HG03460 (cell line): Measurements from ENCODE around the gene XPO4.
"Not testable (repeated sequence)": the region's sequence is repeated elsewhere in the genome, so short reads cannot be mapped to it uniquely, and the experiment has no call there.

Experiments
- ATAC-seq: cut with Tn5 transposase; IDR thresholded peaks from one replicate; pipeline ENCODE4 v1.9.1; 2021; ENCODE audit not compliant: unreplicated experiment

Gene XPO4

GRCh38 chr13:20891768-20892167 lies 10.8 kb downstream of the XPO4 start:
- no peak for ATAC-seq

- no peak for ATAC-seq
Measured at GRCh38 chr13:20891034-20891433, 11.5 kb downstream of the XPO4 start.

GRCh38 chr13:20890540-20890939 lies 12.0 kb downstream of the XPO4 start:
- ATAC-seq, result not testable (repeated sequence)

- no peak for ATAC-seq
Measured at GRCh38 chr13:20882206-20882605, 20.3 kb downstream of the XPO4 start.

GRCh38 chr13:20877902-20878301 lies 24.6 kb downstream of the XPO4 start:
- ATAC-seq, result no peak

- ATAC-seq, result not testable (repeated sequence)
Measured at GRCh38 chr13:20876802-20877201, 25.7 kb downstream of the XPO4 start.

GRCh38 chr13:20874439-20874838 lies 28.1 kb downstream of the XPO4 start:
- ATAC-seq, result not testable (repeated sequence)

- no peak for ATAC-seq
Measured at GRCh38 chr13:20873348-20873747, 29.2 kb downstream of the XPO4 start.

- no peak for ATAC-seq
Measured at GRCh38 chr13:20870829-20871228, 31.7 kb downstream of the XPO4 start.

GRCh38 chr13:20869540-20869939 lies 33.0 kb downstream of the XPO4 start:
- no peak for ATAC-seq

- ATAC-seq, result no peak
Measured at GRCh38 chr13:20867408-20867807, 35.1 kb downstream of the XPO4 start.

GRCh38 chr13:20861666-20862065 lies 40.9 kb downstream of the XPO4 start:
- not testable (repeated sequence) for ATAC-seq

GRCh38 chr13:20860844-20861243 lies 41.7 kb downstream of the XPO4 start:
- ATAC-seq, result no peak

- no peak for ATAC-seq
Measured at GRCh38 chr13:20856650-20857049, 45.9 kb downstream of the XPO4 start.

- ATAC-seq, result no peak
Measured at GRCh38 chr13:20851844-20852402, 50.6 kb downstream of the XPO4 start.

- no peak for ATAC-seq
Measured at GRCh38 chr13:20848944-20849343, 53.6 kb downstream of the XPO4 start.

- ATAC-seq, result no peak
Measured at GRCh38 chr13:20848203-20848602, 54.3 kb downstream of the XPO4 start.

GRCh38 chr13:20847296-20847695 lies 55.2 kb downstream of the XPO4 start:
- no peak for ATAC-seq

- no peak for ATAC-seq
Measured at GRCh38 chr13:20843166-20843565, 59.4 kb downstream of the XPO4 start.

GRCh38 chr13:20840568-20840967 lies 62.0 kb downstream of the XPO4 start:
- ATAC-seq, result no peak

GRCh38 chr13:20833900-20834679 lies 68.5 kb downstream of the XPO4 start:
- no peak for ATAC-seq

- ATAC-seq, result no peak
Measured at GRCh38 chr13:20832861-20833260, 69.7 kb downstream of the XPO4 start.

GRCh38 chr13:20831933-20832332 lies 70.6 kb downstream of the XPO4 start:
- ATAC-seq, result no peak
